H7 (cell line): ENCODE data around the gene CSAD. TPM values are rescaled to one million over a fixed set of nuclear protein-coding genes. Genes with fewer than 3 reads are reported as not detected.

Experiments
- DNase-seq: peaks from one replicate; pipeline ENCODE4 v3.0.0; 2012
- H3K27me3 ChIP-seq: 2 replicates; pipeline ENCODE4 v1.6.0; 2011; ENCODE audit warnings: mild to moderate bottlenecking, low read length; ENCODE audit not compliant: control insufficient read depth, insufficient read depth
- H3K36me3 ChIP-seq: replicated peaks from 2 replicates; pipeline ENCODE4 v1.5.1; 2011; ENCODE audit warnings: low read length; ENCODE audit not compliant: control insufficient read depth, insufficient read depth
- H3K4me3 ChIP-seq: 2 replicates; pipeline ENCODE4 v1.5.1; 2011; ENCODE audit warnings: low read depth, mild to moderate bottlenecking, control low read depth, low read length, moderate library complexity; ENCODE audit not compliant: insufficient read depth
- total RNA-seq: library from RNA; depleted of rRNA; stranded (reverse); fragments of >200 nt; shearing (Covaris generic); gene quantifications from 2 replicates; pipeline ENCODE4 v1.2.3, GENCODE V29; 2014

The CSAD gene
- total RNA-seq, 1 experiment from 2014 or later: 3.0 TPM

- Histone ChIP-seq H3K4me3 (no peak overlapping the region), H3K36me3 (no peaks in the 10 kb centered on the region), H3K27me3 (no peaks in the 10 kb centered on the region)
- peak; percentile 5 for DNase-seq
These were observed 37.4 kb downstream of the CSAD start for GRCh38 chr12:53143355-53143754.

GRCh38 chr12:53133722-53134121 is 47.0 kb downstream of the CSAD start:
- Histone ChIP-seq H3K27me3 (no peaks in the 10 kb centered on the region), H3K36me3 (no peaks in the 10 kb centered on the region), H3K4me3 (no peak overlapping the region)
- DNase-seq: no peak

- Histone ChIP-seq H3K4me3 (no peak overlapping the region), H3K27me3 (0 out of 2 replicates have a peak, but pooled peaks cover 1% of the 10 kb centered on the region), H3K36me3 (no peaks in the 10 kb centered on the region)
- DNase-seq: peak; percentile 1
These were observed 48.9 kb downstream of the CSAD start for GRCh38 chr12:53131844-53132243.

GRCh38 chr12:53128780-53129569 is 51.8 kb downstream of the CSAD start:
- DNase-seq: peak; percentile 6

GRCh38 chr12:53127169-53127568 is 53.6 kb downstream of the CSAD start:
- H3K4me3 ChIP-seq: no peak overlapping the region
- peaks cover 1% of the 10 kb centered on the region; the same call in 1 of the 2 replicates for H3K27me3 ChIP-seq
- H3K36me3 ChIP-seq: no peaks in the 10 kb centered on the region
- DNase-seq: peak; percentile 1

More at GRCh38 chr12:53128780-53129569, 51.8 kb downstream of the CSAD start:
- Histone ChIP-seq H3K27me3 (peaks cover 1% of the 10 kb centered on the region; the same call in 1 of the 2 replicates), H3K4me3 (no peak overlapping the region), H3K36me3 (no peaks in the 10 kb centered on the region)

GRCh38 chr12:53124352-53124723 is 56.4 kb downstream of the CSAD start:
- DNase-seq: no peak
- Histone ChIP-seq H3K4me3 (no peak overlapping the region), H3K36me3 (no peaks in the 10 kb centered on the region), H3K27me3 (peaks cover 1% of the 10 kb centered on the region; the same call in 1 of the 2 replicates)

GRCh38 chr12:53123578-53124351 is 57.0 kb downstream of the CSAD start:
- H3K36me3 ChIP-seq: no peaks in the 10 kb centered on the region
- DNase-seq: peak; percentile 17
- no peak overlapping the region for H3K4me3 ChIP-seq
- peaks cover 3% of the 10 kb centered on the region for H3K27me3 ChIP-seq

GRCh38 chr12:53122961-53123468 is 57.7 kb downstream of the CSAD start:
- Histone ChIP-seq H3K27me3 (peaks cover 3% of the 10 kb centered on the region), H3K36me3 (no peaks in the 10 kb centered on the region), H3K4me3 (no peak overlapping the region)
- peak; percentile 19 for DNase-seq

GRCh38 chr12:53120685-53121525 is 59.8 kb downstream of the CSAD start:
- peak; percentile 10 for DNase-seq
- Histone ChIP-seq H3K36me3 (no peaks in the 10 kb centered on the region), H3K27me3 (peaks cover 2% of the 10 kb centered on the region), H3K4me3 (no peak overlapping the region)

GRCh38 chr12:53118751-53119300 is 61.9 kb downstream of the CSAD start:
- Histone ChIP-seq H3K27me3 (peaks cover 2% of the 10 kb centered on the region), H3K36me3 (no peaks in the 10 kb centered on the region), H3K4me3 (no peak overlapping the region)
- DNase-seq: peak; percentile 12

- H3K36me3 ChIP-seq: no peaks in the 10 kb centered on the region
- DNase-seq: peak; percentile 13
- no peak overlapping the region for H3K4me3 ChIP-seq
These were observed 64.7 kb downstream of the CSAD start for GRCh38 chr12:53115891-53116648.

GRCh38 chr12:53115112-53115890 is 65.4 kb downstream of the CSAD start:
- Histone ChIP-seq H3K36me3 (no peaks in the 10 kb centered on the region), H3K4me3 (no peak overlapping the region), H3K27me3 (peaks cover 2% of the 10 kb centered on the region)
- DNase-seq: peak; percentile 96

More at GRCh38 chr12:53115891-53116648, 64.7 kb downstream of the CSAD start:
- H3K27me3 ChIP-seq: peaks cover 2% of the 10 kb centered on the region

- Histone ChIP-seq H3K36me3 (no peaks in the 10 kb centered on the region), H3K4me3 (no peak overlapping the region), H3K27me3 (peaks cover 2% of the 10 kb centered on the region)
- no peak for DNase-seq
These were observed 66.8 kb downstream of the CSAD start for GRCh38 chr12:53113951-53114350.
